ENCODE measurements around the gene VMO1.
A peak's percentile ranks its signal among the peaks of the same experiment; 100 is the strongest.

VMO1 gene

DNA sequence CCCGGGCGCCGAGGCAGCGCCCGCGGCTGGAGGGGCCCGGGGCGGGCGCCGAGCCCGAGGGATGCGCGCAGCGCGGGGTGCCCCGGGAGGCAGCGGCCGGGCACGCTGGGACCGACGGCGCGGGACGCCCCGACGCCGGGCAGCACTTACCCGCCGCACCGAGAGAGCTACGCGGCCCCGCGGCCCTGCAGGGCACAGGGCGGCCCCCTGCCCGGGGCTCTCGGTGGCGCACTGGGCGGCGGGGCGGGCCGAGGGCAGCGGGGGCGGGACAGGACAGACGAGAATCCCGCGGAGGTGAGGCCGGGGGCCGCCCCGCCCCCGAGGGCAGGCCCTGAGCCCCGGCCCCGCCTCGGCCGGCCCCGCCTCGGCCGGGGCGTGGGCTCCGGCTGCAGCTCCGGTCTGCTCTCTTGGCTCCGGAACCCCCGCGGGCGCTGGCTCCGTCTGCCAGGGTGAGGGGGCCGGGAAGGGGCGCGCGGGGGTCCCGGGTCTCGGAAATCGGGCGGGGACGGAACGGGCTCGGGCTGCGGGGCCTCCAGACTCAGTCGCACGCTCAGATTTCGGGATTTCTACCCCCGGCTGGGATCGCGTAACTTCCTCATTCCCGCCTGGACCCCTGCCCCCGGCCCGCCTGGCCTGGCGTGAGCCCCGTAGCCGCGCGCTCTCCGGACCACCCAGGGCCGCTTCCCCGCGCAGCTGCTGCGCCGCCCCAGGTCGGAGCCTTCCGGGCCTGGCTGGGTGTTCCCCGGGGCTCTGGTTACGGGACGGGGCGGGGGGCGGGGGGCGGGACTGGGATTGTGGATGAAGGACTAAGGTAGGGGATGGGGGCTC lies 20.8 kb upstream of the VMO1 start, which contains the start of gene PLD2:
Gene PLD2, plus strand, starts transcription at position 376 of the 828 bp plus-strand sequence. CDS start 621 bp downstream, outside the sequence.
- Histone ChIP-seq H3K27me3 (replicated peaks) (no peaks in the 10 kb centered on the region), H3K4me3 (ENCODE audit: low read depth, low read length) (peak within 1 kb of the TSS; percentile 73), H3K27ac (peak within 1 kb of the TSS; percentile 47), H3K36me3 (replicated peaks) (peaks cover 2% of the 10 kb centered on the region)
- TF ChIP-seq CTCF (IDR thresholded peaks at IDR 0.05; ENCODE audit: low read depth, low read length, missing control alignments): no peak
- DNase-seq: peak; percentile 47
- in situ Hi-C loops (cut with HindIII; ENCODE audit: low pct_ligation_motif_present, low sequenced_read_pairs): no loop called here

DNA sequence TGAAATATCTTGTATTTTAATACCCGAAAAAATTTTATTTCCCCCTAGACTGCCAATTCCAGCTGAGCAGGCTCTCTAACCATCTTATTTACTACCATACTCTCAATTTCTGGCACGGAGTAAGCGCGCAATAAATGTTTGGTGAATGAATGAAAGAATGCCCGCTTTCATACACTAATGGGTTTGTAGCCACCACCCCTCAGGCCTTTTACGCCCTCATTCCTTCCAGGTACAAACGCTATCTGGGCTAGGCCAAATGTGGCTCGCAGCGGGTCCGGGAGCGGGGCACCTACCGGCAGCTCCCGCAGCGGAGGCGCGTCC lies 20.3 kb upstream of the VMO1 start:
- in situ Hi-C loops (cut with HindIII; ENCODE audit: low pct_ligation_motif_present, low sequenced_read_pairs): no loop called here
- no peak for TF ChIP-seq CTCF (IDR thresholded peaks at IDR 0.05; ENCODE audit: low read depth, low read length, missing control alignments)
- no peak for DNase-seq
- H3K36me3 ChIP-seq (replicated peaks): peaks cover under 1% of the 10 kb centered on the region
- H3K27ac ChIP-seq: no peak overlapping the region
- no peaks in the 10 kb centered on the region for H3K27me3 ChIP-seq (replicated peaks)
- H3K4me3 ChIP-seq (ENCODE audit: low read depth, low read length): peak overlapping the region; percentile 73

DNA sequence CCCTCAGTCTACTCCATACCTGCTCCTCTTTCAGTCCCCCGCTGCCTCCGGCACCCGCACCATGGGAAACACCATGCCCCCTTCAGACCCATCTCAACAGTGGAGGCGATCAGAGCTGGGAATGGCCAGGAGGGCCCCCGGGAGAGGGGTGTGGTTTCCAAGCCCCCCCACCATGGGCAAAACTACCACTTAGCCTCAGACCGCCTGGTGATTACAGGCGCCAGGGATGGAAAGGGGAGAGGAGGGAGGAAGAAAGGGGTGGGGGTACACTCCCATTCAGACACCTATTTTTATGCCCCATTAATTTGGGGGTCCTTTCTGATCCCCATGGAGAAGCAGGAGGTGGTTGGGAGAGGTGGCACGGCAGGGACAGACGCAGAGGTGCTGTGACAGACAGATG lies 16.1 kb upstream of the VMO1 start, which contains the start of gene C17orf114:
Gene C17orf114, minus strand, starts transcription at position 101 of the 400 bp plus-strand sequence.
- TF ChIP-seq CTCF (IDR thresholded peaks at IDR 0.05; ENCODE audit: low read depth, low read length, missing control alignments): no peak
- in situ Hi-C loops (cut with HindIII; ENCODE audit: low pct_ligation_motif_present, low sequenced_read_pairs): no loop called here

GRCh38 chr17:4800462-4801196 lies 14.5 kb upstream of the VMO1 start:
- Histone ChIP-seq H3K27me3 (replicated peaks) (no peaks in the 10 kb centered on the region), H3K27ac (no peak overlapping the region), H3K36me3 (replicated peaks) (peaks cover 12% of the 10 kb centered on the region), H3K4me3 (ENCODE audit: low read depth, low read length) (no peak overlapping the region)
- in situ Hi-C loops (cut with HindIII; ENCODE audit: low pct_ligation_motif_present, low sequenced_read_pairs): no loop called here
- TF ChIP-seq CTCF (IDR thresholded peaks at IDR 0.05; ENCODE audit: low read depth, low read length, missing control alignments): no peak
- no peak for DNase-seq

More for the DNA sequence above, 16.1 kb upstream of the VMO1 start, which contains the start of gene C17orf114:
- no peaks in the 10 kb centered on the region for H3K27me3 ChIP-seq (replicated peaks)
- no peak for DNase-seq
- peaks cover 12% of the 10 kb centered on the region for H3K36me3 ChIP-seq (replicated peaks)
- no peak within 1 kb of the TSS for H3K27ac ChIP-seq
- no peak within 1 kb of the TSS for H3K4me3 ChIP-seq (ENCODE audit: low read depth, low read length)

DNA sequence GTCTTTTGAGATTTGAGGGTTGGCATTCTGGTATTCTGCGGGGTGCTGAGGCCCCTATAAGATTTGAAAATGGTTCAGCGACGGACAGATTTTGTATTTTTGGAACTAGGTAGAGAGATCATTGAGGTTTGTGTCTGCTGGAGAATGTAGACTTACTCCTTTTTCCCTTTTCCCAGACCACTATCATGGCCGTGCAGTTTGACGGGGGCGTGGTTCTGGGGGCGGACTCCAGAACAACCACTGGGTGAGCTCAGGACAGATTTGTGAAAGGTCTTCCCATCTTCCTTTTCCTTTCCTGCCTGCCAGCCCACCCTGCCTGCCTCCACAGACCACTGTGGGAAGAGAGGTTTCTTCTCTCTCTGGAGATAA lies 10.4 kb upstream of the VMO1 start:
- in situ Hi-C loops (cut with HindIII; ENCODE audit: low pct_ligation_motif_present, low sequenced_read_pairs): no loop called here

More for the DNA sequence above, 10.4 kb upstream of the VMO1 start:
- Histone ChIP-seq H3K27me3 (replicated peaks) (no peaks in the 10 kb centered on the region), H3K27ac (peak overlapping the region; percentile 85), H3K4me3 (ENCODE audit: low read depth, low read length) (peak overlapping the region; percentile 100), H3K36me3 (replicated peaks) (peaks cover 12% of the 10 kb centered on the region)
- no peak for TF ChIP-seq CTCF (IDR thresholded peaks at IDR 0.05; ENCODE audit: low read depth, low read length, missing control alignments)
- peak; percentile 39 for DNase-seq

Measured in brain microvascular endothelial cell (primary cell).